Gastroesophageal sphincter (tissue), 4 donors: ENCODE measurements around the gene MAJIN. TPM values are rescaled to one million over a fixed set of nuclear protein-coding genes. Genes with fewer than 3 reads are reported as not detected.
"Not testable (repeated sequence)": the region's sequence is repeated elsewhere in the genome, so short reads cannot be mapped to it uniquely, and the experiment has no call there.

Experiments
- ATAC-seq: fragments of 150-250 bp; one replicate; pipeline ENCODE4 v1.9.1; 2016; ENCODE audit warnings: mild to moderate bottlenecking, moderate library complexity
- H3K27ac ChIP-seq, 4 donors: fragments of 200-600 bp; sonication (generic) in 3 of 4; 1 replicate in 3 of 4; 2 replicates in 1 of 4; pipeline ENCODE4 v1.5.1; 2016 to 2019
- H3K27me3 ChIP-seq: fragments of 200-600 bp; sonication (generic); one replicate; pipeline ENCODE4 v1.5.1; 2019
- H3K36me3 ChIP-seq, 2 donors: fragments of 200-600 bp; sonication (generic); one replicate each; pipeline ENCODE4 v1.5.1; 2019; ENCODE audit warnings: control low read depth in 1 of 2
- H3K4me1 ChIP-seq, 3 donors: fragments of 200-600 bp; sonication (generic); 1 replicate in 2 of 3; 2 replicates in 1 of 3; pipeline ENCODE4 v1.5.1; 2016 to 2019; ENCODE audit warnings: control low read depth in 2 of 3
- H3K4me3 ChIP-seq, 2 donors: fragments of 200-600 bp; sonication (generic); one replicate each; pipeline ENCODE4 v1.5.1; 2019; ENCODE audit warnings: mild to moderate bottlenecking in 1 of 2, moderate library complexity in 1 of 2
- H3K9me3 ChIP-seq, 3 donors: fragments of 200-600 bp; sonication (generic); one replicate each; pipeline ENCODE4 v1.5.1; 2017 to 2019; ENCODE audit warnings: control low read depth in 2 of 3
- CTCF ChIP-seq, 4 experiments: fragments of 200-600 bp in 2 of 4; fragments of 450-650 bp in 2 of 4; sonication (generic) in 1 of 4; IDR thresholded peaks; one replicate each; pipeline ENCODE4 v1.5.1; 2017 to 2019; ENCODE audit warnings: antibody characterized with exemption in 4 of 4, mild to moderate bottlenecking in 2 of 4, moderate library complexity in 2 of 4
- EP300 ChIP-seq: sonication (generic); formaldehyde crosslinking; IDR thresholded peaks from one replicate; pipeline ENCODE4 v1.6.1; 2017; ENCODE audit warnings: antibody characterized with exemption, mild to moderate bottlenecking
- POLR2A ChIP-seq, 2 donors: fragments of 450-650 bp; IDR thresholded peaks; one replicate each; pipeline ENCODE4 v1.6.1; 2017; ENCODE audit warnings: antibody characterized with exemption in 2 of 2, mild to moderate bottlenecking in 2 of 2, moderate library complexity in 1 of 2
- POLR2AphosphoS5 ChIP-seq: sonication (generic); formaldehyde crosslinking; IDR thresholded peaks from one replicate; pipeline ENCODE4 v1.6.1; 2017; ENCODE audit warnings: antibody characterized with exemption
- WGBS, 2 donors: methylation state at CpG; one replicate each; pipeline ENCODE4 v1.1.5; 2018; ENCODE audit warnings: low coverage in 1 of 2; 5-methylcytosine and 5-hydroxymethylcytosine counted together
- total RNA-seq, 4 donors: library from RNA; depleted of rRNA; stranded (reverse); fragments of >200 nt; gene quantifications; one replicate each; pipeline ENCODE4 v1.1.0, GENCODE V29; 2016

The MAJIN gene
- total RNA-seq, 4 donors from 2014 or later: not detected

GRCh38 chr11:65013130-65013887, 41.4 kb upstream of the MAJIN start:
- Histone ChIP-seq H3K4me3 (peak overlapping the region; percentile 55 to 68), H3K9me3 (no peaks in the 10 kb centered on the region), H3K27ac (peak overlapping the region; percentile 94 to 100 (median 98)), H3K36me3 (peaks cover 0 to 9% of the 10 kb centered on the region in 2 donors), H3K4me1 (peaks cover 0 to 41% (median 10%) of the 10 kb centered on the region in 3 donors), H3K27me3 (no peaks in the 10 kb centered on the region)
- 33 to 46% methylated on average over 4 to 5 of the region's 22 CpGs for WGBS, 2 donors
- peak; percentile 66 for TF ChIP-seq POLR2AphosphoS5
- no peak for TF ChIP-seq EP300
- peak; percentile 46 to 66 for TF ChIP-seq POLR2A (IDR thresholded peaks at IDR 0.05)
- TF ChIP-seq CTCF (IDR thresholded peaks at IDR 0.05): peak; percentile 40 to 87 (median 78)
- ATAC-seq: peak; percentile 93

GRCh38 chr11:65008873-65009272, 37.0 kb upstream of the MAJIN start:
- H3K4me1 ChIP-seq: peaks cover 0 to 8% (median 3%) of the 10 kb centered on the region in 3 donors
- H3K27ac ChIP-seq: no peak overlapping the region
- no peak for TF ChIP-seq CTCF (IDR thresholded peaks at IDR 0.05)
- no peak for TF ChIP-seq EP300
- no peak for TF ChIP-seq POLR2AphosphoS5
- TF ChIP-seq POLR2A (IDR thresholded peaks at IDR 0.05): no peak
- no peaks in the 10 kb centered on the region for H3K9me3 ChIP-seq
- no peaks in the 10 kb centered on the region for H3K36me3 ChIP-seq
- ATAC-seq: no peak
- 71% methylated on average over 1 of the region's 2 CpGs; no CpG with 5 or more reads in 1 of the 2 donors for WGBS, 2 donors
- H3K4me3 ChIP-seq: no peak overlapping the region
- no peaks in the 10 kb centered on the region for H3K27me3 ChIP-seq

- TF ChIP-seq POLR2A (IDR thresholded peaks at IDR 0.05) (no peak), EP300 (no peak), CTCF (IDR thresholded peaks at IDR 0.05) (no peak), POLR2AphosphoS5 (no peak)
- Histone ChIP-seq H3K9me3 (no peaks in the 10 kb centered on the region), H3K4me3 (no peak overlapping the region), H3K36me3 (no peaks in the 10 kb centered on the region), H3K4me1 (peaks cover 0 to 4% (median under 1%) of the 10 kb centered on the region in 3 donors), H3K27ac (no peak overlapping the region), H3K27me3 (no peaks in the 10 kb centered on the region)
- WGBS, 2 donors: 64 to 78% methylated on average over 1 to 5 of the region's 7 CpGs
- ATAC-seq: no peak
Observed at GRCh38 chr11:65008016-65008415, 36.1 kb upstream of the MAJIN start.

- H3K9me3 ChIP-seq, H3K27me3 ChIP-seq, H3K36me3 ChIP-seq, H3K4me3 ChIP-seq, ATAC-seq, H3K27ac ChIP-seq, H3K4me1 ChIP-seq: not testable (repeated sequence)
- 17 to 43% methylated on average over 1 of the region's 3 CpGs for WGBS, 2 donors
Observed at GRCh38 chr11:65003968-65004367, 32.1 kb upstream of the MAJIN start.

- H3K27me3 ChIP-seq: no peaks in the 10 kb centered on the region
- 48 to 80% methylated on average over 2 of the region's 7 CpGs for WGBS, 2 donors
Observed at GRCh38 chr11:65003282-65003681, 31.4 kb upstream of the MAJIN start.

More at GRCh38 chr11:65003282-65003681, 31.4 kb upstream of the MAJIN start:
- no peaks in the 10 kb centered on the region for H3K4me1 ChIP-seq
- TF ChIP-seq EP300 (no peak), POLR2A (IDR thresholded peaks at IDR 0.05) (no peak), POLR2AphosphoS5 (no peak), CTCF (IDR thresholded peaks at IDR 0.05) (no peak)
- H3K9me3 ChIP-seq: no peaks in the 10 kb centered on the region
- ATAC-seq: no peak
- no peak overlapping the region for H3K4me3 ChIP-seq
- H3K36me3 ChIP-seq: no peaks in the 10 kb centered on the region
- no peak overlapping the region for H3K27ac ChIP-seq
